Lower leg skin (tissue), 3 donors: ENCODE data around the gene SIMC1.

ENCODE experiments used
- POLR2A ChIP-seq, 2 donors: fragments of 450-650 bp; IDR thresholded peaks; one replicate each; pipeline ENCODE4 v1.6.1; 2016 to 2017; ENCODE audit warnings: antibody characterized with exemption in 2 of 2, mild to moderate bottlenecking in 1 of 2, moderate library complexity in 1 of 2
- TF ChIP-seq, protein P1 (sequence below), 3 donors: fragments of 450-650 bp; IDR thresholded peaks; one replicate each; pipeline ENCODE4 v1.5.1; 2016; ENCODE audit warnings: antibody characterized with exemption in 3 of 3, mild to moderate bottlenecking in 3 of 3, moderate library complexity in 2 of 3

DNA sequence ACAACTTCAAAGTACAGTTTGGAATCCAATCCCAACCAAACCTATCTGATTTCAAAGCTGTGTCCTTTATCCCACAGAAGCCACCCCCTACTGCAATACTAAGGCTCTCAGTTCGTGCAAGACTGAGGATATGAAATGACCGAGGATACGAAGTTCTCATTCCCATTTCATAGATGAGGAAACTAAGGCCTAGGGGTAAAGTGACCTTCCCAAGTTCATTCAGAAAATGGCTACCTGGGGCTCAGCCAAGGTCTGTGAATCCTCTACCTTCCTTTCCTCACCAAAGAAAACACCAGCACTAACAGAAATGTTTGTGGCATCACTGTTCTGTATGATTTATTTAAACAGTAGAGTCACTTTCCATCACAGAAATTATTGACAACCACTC lies 117.9 kb downstream of the SIMC1 start:
- TF ChIP-seq, protein P1, sequence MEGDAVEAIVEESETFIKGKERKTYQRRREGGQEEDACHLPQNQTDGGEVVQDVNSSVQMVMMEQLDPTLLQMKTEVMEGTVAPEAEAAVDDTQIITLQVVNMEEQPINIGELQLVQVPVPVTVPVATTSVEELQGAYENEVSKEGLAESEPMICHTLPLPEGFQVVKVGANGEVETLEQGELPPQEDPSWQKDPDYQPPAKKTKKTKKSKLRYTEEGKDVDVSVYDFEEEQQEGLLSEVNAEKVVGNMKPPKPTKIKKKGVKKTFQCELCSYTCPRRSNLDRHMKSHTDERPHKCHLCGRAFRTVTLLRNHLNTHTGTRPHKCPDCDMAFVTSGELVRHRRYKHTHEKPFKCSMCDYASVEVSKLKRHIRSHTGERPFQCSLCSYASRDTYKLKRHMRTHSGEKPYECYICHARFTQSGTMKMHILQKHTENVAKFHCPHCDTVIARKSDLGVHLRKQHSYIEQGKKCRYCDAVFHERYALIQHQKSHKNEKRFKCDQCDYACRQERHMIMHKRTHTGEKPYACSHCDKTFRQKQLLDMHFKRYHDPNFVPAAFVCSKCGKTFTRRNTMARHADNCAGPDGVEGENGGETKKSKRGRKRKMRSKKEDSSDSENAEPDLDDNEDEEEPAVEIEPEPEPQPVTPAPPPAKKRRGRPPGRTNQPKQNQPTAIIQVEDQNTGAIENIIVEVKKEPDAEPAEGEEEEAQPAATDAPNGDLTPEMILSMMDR (IDR thresholded peaks at IDR 0.05): no peak
- no peak for TF ChIP-seq POLR2A (IDR thresholded peaks at IDR 0.05)
